WI38 (cell line): ENCODE results near the gene MSI1.

Experiments used
- H3K4me3 ChIP-seq: 2 replicates; pipeline ENCODE4 v1.5.1; 2011; ENCODE audit warnings: low read depth, mild to moderate bottlenecking, control low read depth, low read length
- CTCF ChIP-seq: IDR thresholded peaks from 2 replicates; pipeline ENCODE4 v1.5.1; 2012; ENCODE audit warnings: low read depth, mild to moderate bottlenecking, control low read depth, low read length

The MSI1 gene

GRCh38 chr12:120356567-120357030 lies 12.4 kb downstream of the MSI1 start:
- peak; percentile 82 for TF ChIP-seq CTCF
- no peak overlapping the region for H3K4me3 ChIP-seq

- TF ChIP-seq CTCF: no peak
- H3K4me3 ChIP-seq: no peak overlapping the region
Observed at GRCh38 chr12:120353556-120354317, 15.2 kb downstream of the MSI1 start.

GRCh38 chr12:120353136-120353535 lies 15.8 kb downstream of the MSI1 start:
- TF ChIP-seq CTCF: no peak
- no peak overlapping the region for H3K4me3 ChIP-seq

GRCh38 chr12:120352117-120352516 lies 16.8 kb downstream of the MSI1 start:
- no peak for TF ChIP-seq CTCF
- no peak overlapping the region for H3K4me3 ChIP-seq

GRCh38 chr12:120350576-120351350 lies 18.2 kb downstream of the MSI1 start:
- H3K4me3 ChIP-seq: no peak overlapping the region
- no peak for TF ChIP-seq CTCF

GRCh38 chr12:120347766-120348165 lies 21.2 kb downstream of the MSI1 start:
- TF ChIP-seq CTCF: no peak
- no peak overlapping the region for H3K4me3 ChIP-seq

- TF ChIP-seq CTCF: no peak
- no peak overlapping the region for H3K4me3 ChIP-seq
Observed at GRCh38 chr12:120346681-120347080, 22.3 kb downstream of the MSI1 start.
